A549 (cell line): ENCODE measurements around the gene AKIRIN2. TPM values are rescaled to one million over a fixed set of nuclear protein-coding genes. Genes with fewer than 3 reads are reported as not detected.

Experiments
- ATAC-seq, 2 experiments: fragments of 200-7000 bp in 1 of 2; fragments of >200 bp in 1 of 2; cut with Nextera tagmentation in 1 of 2; cut with Tn5 transposase in 1 of 2; 3 replicates each; pipeline versions ENCODE4 v1.8.0 to v1.9.1; 2018 to 2020; ENCODE audit warnings: mild to moderate bottlenecking in 1 of 2, moderate library complexity in 1 of 2
- CTCF ChIA-PET: fragments of 300-600 bp; sonication (Branson Sonifier 250); formaldehyde crosslinking; extraction: SDS; loops from one replicate; lab custom pipeline; 2021; ENCODE audit warnings: antibody characterized with exemption, inconsistent platforms; lab: Yijun Ruan, JAX
- POLR2A ChIA-PET: fragments of 350-600 bp; formaldehyde crosslinking; extraction: SDS; loops from one replicate; lab custom pipeline; 2021; ENCODE audit warnings: antibody characterized with exemption, inconsistent platforms; lab: Yijun Ruan, JAX
- DNase-seq, 2 experiments: peaks; one replicate each; pipeline versions ENCODE4 v3.0.0 to v3.0.0-alpha.2; 2011 to 2016; ENCODE audit warnings: low read depth in 1 of 2, low spot score in 1 of 2
- FAIRE-seq: peaks from 2 replicates; lab custom pipeline; 2011; peaks lifted over from hg19 to GRCh38; lab: Jason Lieb, UNC
- H3K27ac ChIP-seq, 2 experiments: fragments of >200 bp; sonication (Bioruptor Twin); formaldehyde crosslinking; 3 replicates each; pipeline ENCODE4 v1.5.1; 2016 to 2017
- H3K4me1 ChIP-seq: fragments of >200 bp; sonication (Bioruptor Twin); formaldehyde crosslinking; 3 replicates; pipeline ENCODE4 v1.6.1; 2016
- H3K4me2 ChIP-seq: fragments of >200 bp; sonication (Bioruptor Twin); formaldehyde crosslinking; 3 replicates; pipeline ENCODE4 v1.6.1; 2016
- H3K4me3 ChIP-seq: fragments of >200 bp; sonication (Bioruptor Twin); formaldehyde crosslinking; 3 replicates; pipeline ENCODE4 v1.5.1; 2016
- H3K9me3 ChIP-seq: fragments of >200 bp; sonication (Bioruptor Twin); formaldehyde crosslinking; 3 replicates; pipeline ENCODE4 v1.6.1; 2016
- ATOH8 ChIP-seq: fragments of 250-450 bp; sonication (Bioruptor Pico); IDR thresholded peaks from 2 replicates; pipeline ENCODE4 v1.5.0; 2020; ENCODE audit warnings: low read depth, mild to moderate bottlenecking, moderate library complexity
- BCL3 ChIP-seq: fragments of >200 bp; sonication (Bioruptor Twin); formaldehyde crosslinking; IDR thresholded peaks from 3 replicates; pipeline ENCODE4 v1.6.1; 2016
- BHLHE40 ChIP-seq: IDR thresholded peaks from 2 replicates; pipeline ENCODE4 v1.6.1; 2012; ENCODE audit warnings: low read depth, low read length, inconsistent platforms
- E2F6 ChIP-seq: IDR thresholded peaks from 2 replicates; pipeline ENCODE4 v1.6.1; 2012; ENCODE audit warnings: low read depth, borderline replicate concordance
- EHF ChIP-seq: fragments of 250-450 bp; sonication (Bioruptor Pico); IDR thresholded peaks from 2 replicates; pipeline ENCODE4 v1.5.0; 2020; ENCODE audit warnings: mild to moderate bottlenecking
- EHMT2 ChIP-seq: fragments of 200-600 bp; sonication (generic); IDR thresholded peaks from 2 replicates; pipeline ENCODE4 v1.6.1; 2016; ENCODE audit warnings: antibody characterized with exemption, low read depth, mild to moderate bottlenecking, moderate library complexity
- EP300 ChIP-seq, 2 experiments: fragments of >200 bp; sonication (Bioruptor Twin); formaldehyde crosslinking; IDR thresholded peaks; 2 replicates in 1 of 2; 3 replicates in 1 of 2; pipeline ENCODE4 v1.6.1; 2016 to 2017
- ESRRA ChIP-seq: fragments of 150-350 bp; IDR thresholded peaks from 2 replicates; pipeline ENCODE4 v1.6.1; 2014; ENCODE audit warnings: mild to moderate bottlenecking, low read length, borderline replicate concordance
- FOSL2 ChIP-seq, 2 experiments: fragments of 450-650 bp in 1 of 2; fragments of >200 bp in 1 of 2; sonication (Bioruptor Twin) in 1 of 2; formaldehyde crosslinking; IDR thresholded peaks; 2 replicates each; pipeline versions ENCODE4 v1.5.0 to v1.6.1; 2016 to 2020; ENCODE audit warnings: mild to moderate bottlenecking in 1 of 2, moderate library complexity in 1 of 2
- GATA3 ChIP-seq: IDR thresholded peaks from 2 replicates; pipeline ENCODE4 v1.6.1; 2012; ENCODE audit warnings: borderline replicate concordance
- HES2 ChIP-seq: fragments of >200 bp; sonication (Bioruptor Twin); formaldehyde crosslinking; IDR thresholded peaks from 2 replicates; pipeline ENCODE4 v1.6.1; 2016
- HEYL ChIP-seq: fragments of 250-450 bp; sonication (Bioruptor Pico); IDR thresholded peaks from 2 replicates; pipeline ENCODE4 v1.8.0; 2021; ENCODE audit warnings: mild to moderate bottlenecking, moderate library complexity
- HOXA7 ChIP-seq: fragments of 250-450 bp; sonication (Bioruptor Pico); IDR thresholded peaks from 2 replicates; pipeline ENCODE4 v1.5.0; 2020; ENCODE audit warnings: mild to moderate bottlenecking, moderate library complexity
- JUN ChIP-seq, 2 experiments: fragments of >200 bp; sonication (Bioruptor Twin); formaldehyde crosslinking; IDR thresholded peaks; 2 replicates in 1 of 2; 3 replicates in 1 of 2; pipeline ENCODE4 v1.6.1; 2016 to 2017
- JUNB ChIP-seq: fragments of >200 bp; sonication (Bioruptor Twin); formaldehyde crosslinking; IDR thresholded peaks from 2 replicates; pipeline ENCODE4 v1.6.1; 2016
- MAX ChIP-seq: IDR thresholded peaks from 2 replicates; pipeline ENCODE4 v1.6.1; 2012
- MAZ ChIP-seq: fragments of 150-350 bp; IDR thresholded peaks from 2 replicates; pipeline ENCODE4 v1.6.1; 2014; ENCODE audit warnings: antibody characterized with exemption, low read depth, low read length, borderline replicate concordance
- PBX3 ChIP-seq: IDR thresholded peaks from 2 replicates; pipeline ENCODE4 v1.6.1; 2012
- POLR2AphosphoS2 ChIP-seq: conservative IDR thresholded peaks from 2 replicates; pipeline ENCODE4 v1.6.1; 2012; ENCODE audit warnings: low read length, improper control_type of control experiment, inconsistent platforms
- RAD21 ChIP-seq, 2 experiments: fragments of >200 bp in 1 of 2; sonication (Bioruptor Twin) in 1 of 2; formaldehyde crosslinking in 1 of 2; IDR thresholded peaks in 1 of 2; conservative IDR thresholded peaks in 1 of 2; 2 replicates in 1 of 2; 3 replicates in 1 of 2; pipeline ENCODE4 v1.6.1; 2012 to 2018; ENCODE audit warnings: inconsistent platforms in 1 of 2
- REST ChIP-seq: fragments of 200-600 bp; sonication (generic); IDR thresholded peaks from 2 replicates; pipeline ENCODE4 v1.6.1; 2016; ENCODE audit warnings: antibody characterized with exemption, mild to moderate bottlenecking, moderate library complexity
- RNF2 ChIP-seq: fragments of 200-600 bp; sonication (generic); IDR thresholded peaks from 2 replicates; pipeline ENCODE4 v1.6.1; 2016; ENCODE audit warnings: low read depth, mild to moderate bottlenecking, antibody characterized with exemption, moderate library complexity, borderline replicate concordance
- TFCP2L1 ChIP-seq: fragments of 250-450 bp; sonication (Bioruptor Pico); IDR thresholded peaks from 2 replicates; pipeline ENCODE4 v1.5.0; 2021; ENCODE audit warnings: mild to moderate bottlenecking
- TP53 ChIP-seq: fragments of 250-450 bp; sonication (Bioruptor Pico); IDR thresholded peaks from 2 replicates; pipeline ENCODE4 v1.5.0; 2021; ENCODE audit warnings: mild to moderate bottlenecking, moderate library complexity
- ZFP36 ChIP-seq: fragments of 450-650 bp; IDR thresholded peaks from 2 replicates; pipeline ENCODE4 v1.6.1; 2014; ENCODE audit warnings: borderline replicate concordance; ENCODE audit not compliant: partially characterized antibody
- WGBS: methylation state at CpG from one replicate; pipeline ENCODE4 v1.1.6; 2017; ENCODE audit errors: missing lambda C conversion rate; 5-methylcytosine and 5-hydroxymethylcytosine counted together
- polyA plus RNA-seq, 4 experiments: library from polyadenylated mRNA; depleted of rRNA in 3 of 4; stranded (reverse); fragments of >200 nt; fragmentation: RNase III in 1 of 4; extraction: RNeasy Plus Mini Kit Qiagen cat#74134 plus additional on column Dnase treatment in 1 of 4; gene quantifications; 2 replicates in 3 of 4; 3 replicates in 1 of 4; pipeline ENCODE4 v1.2.3, GENCODE V29; 2011 to 2017

Gene AKIRIN2
- polyA plus RNA-seq, 2 of the 4 experiments (the other 2 are of a cell fraction), result 23.7 to 40.1 TPM

GRCh38 chr6:87636315-87636714 is 65.7 kb downstream of the AKIRIN2 start:
- H3K9me3 ChIP-seq, result no peaks in the 10 kb centered on the region
- 87% methylated on average over 1 of the region's 1 CpG for WGBS
- no peak for ATAC-seq
- TF ChIP-seq MAZ (no peak), ESRRA (no peak), E2F6 (no peak), EP300 (IDR thresholded peaks at IDR 0.05) (no peak), BHLHE40 (no peak)
- TF ChIP-seq, all 56 proteins: peak for 0
- H3K4me1 ChIP-seq, result no peaks in the 10 kb centered on the region
- no peak overlapping the region for H3K27ac ChIP-seq
- POLR2A ChIA-PET, result no interaction called here
- CTCF ChIA-PET, result no interaction called here
- no peak for FAIRE-seq
- no peak overlapping the region for H3K4me3 ChIP-seq
- H3K4me2 ChIP-seq, result no peak overlapping the region
- no peak for DNase-seq

- POLR2A ChIA-PET, result no interaction called here
- H3K4me3 ChIP-seq, result no peak overlapping the region
- H3K9me3 ChIP-seq, result no peaks in the 10 kb centered on the region
- ATAC-seq (no peak), FAIRE-seq (no peak), DNase-seq (no peak)
- TF ChIP-seq TP53 (no peak), TFCP2L1 (CRISPR knock-in tag) (no peak), POLR2AphosphoS2 (no peak), HEYL (CRISPR knock-in tag) (no peak), RAD21 (conservative IDR thresholded peaks at IDR 0.05 in 1 of 2, IDR thresholded peaks at IDR 0.05 in 1 of 2) (no peak), ATOH8 (CRISPR knock-in tag) (no peak), JUN (IDR thresholded peaks at IDR 0.05) (no peak), EHF (no peak), FOSL2 (IDR thresholded peaks at IDR 0.05) (no peak), FOSL2 (CRISPR knock-in tag; IDR thresholded peaks at IDR 0.05) (no peak), ZFP36 (no peak), BHLHE40 (no peak)
- WGBS, result 59% methylated on average over 3 of the region's 3 CpGs
- H3K4me1 ChIP-seq, result no peaks in the 10 kb centered on the region
- CTCF ChIA-PET, result no interaction called here
- H3K4me2 ChIP-seq, result no peak overlapping the region
- no peak overlapping the region for H3K27ac ChIP-seq
Measured at GRCh38 chr6:87633851-87634250, 68.2 kb downstream of the AKIRIN2 start.

GRCh38 chr6:87630746-87631145 is 71.3 kb downstream of the AKIRIN2 start:
- CTCF ChIA-PET, result no interaction called here
- ATAC-seq (no peak), FAIRE-seq (no peak), DNase-seq (no peak)
- 100% methylated on average over 1 of the region's 1 CpG for WGBS
- Histone ChIP-seq H3K4me1 (no peaks in the 10 kb centered on the region), H3K9me3 (no peaks in the 10 kb centered on the region), H3K4me2 (no peak overlapping the region), H3K27ac (no peak overlapping the region)
- TF ChIP-seq RAD21 (conservative IDR thresholded peaks at IDR 0.05 in 1 of 2, IDR thresholded peaks at IDR 0.05 in 1 of 2) (no peak), EHF (no peak), HES2 (no peak), GATA3 (no peak), JUN (IDR thresholded peaks at IDR 0.05) (no peak), JUNB (no peak)
- TF ChIP-seq, all 56 proteins: peak for 0
- no peak overlapping the region for H3K4me3 ChIP-seq
- POLR2A ChIA-PET, result no interaction called here

- FAIRE-seq, result no peak
- CTCF ChIA-PET, result no interaction called here
- H3K4me3 ChIP-seq, result no peak overlapping the region
- no peak for TF ChIP-seq REST
- no peak for TF ChIP-seq MAX
- no peak for TF ChIP-seq EHMT2
- no peak for TF ChIP-seq TP53
- no peak for TF ChIP-seq HOXA7
- TF ChIP-seq BCL3, result no peak
- no peak for TF ChIP-seq RNF2
- TF ChIP-seq PBX3, result no peak
Measured at GRCh38 chr6:87628881-87629280, 73.2 kb downstream of the AKIRIN2 start.

More at GRCh38 chr6:87628881-87629280, 73.2 kb downstream of the AKIRIN2 start:
- Histone ChIP-seq H3K4me2 (no peak overlapping the region), H3K4me1 (no peaks in the 10 kb centered on the region), H3K27ac (no peak overlapping the region), H3K9me3 (no peaks in the 10 kb centered on the region)
- ATAC-seq (no peak), DNase-seq (no peak)
- POLR2A ChIA-PET, result no interaction called here
